ENCODE data around the gene OXCT2. TPM values are rescaled to one million over a fixed set of nuclear protein-coding genes. Genes with fewer than 3 reads are reported as not detected.
A peak's percentile ranks its signal among the peaks of the same experiment; 100 is the strongest.

The OXCT2 gene
- total and polyA plus RNA-seq, 8 donors, result 0.53 to 4.8 (median 1.5) TPM; not detected in 3

DNA sequence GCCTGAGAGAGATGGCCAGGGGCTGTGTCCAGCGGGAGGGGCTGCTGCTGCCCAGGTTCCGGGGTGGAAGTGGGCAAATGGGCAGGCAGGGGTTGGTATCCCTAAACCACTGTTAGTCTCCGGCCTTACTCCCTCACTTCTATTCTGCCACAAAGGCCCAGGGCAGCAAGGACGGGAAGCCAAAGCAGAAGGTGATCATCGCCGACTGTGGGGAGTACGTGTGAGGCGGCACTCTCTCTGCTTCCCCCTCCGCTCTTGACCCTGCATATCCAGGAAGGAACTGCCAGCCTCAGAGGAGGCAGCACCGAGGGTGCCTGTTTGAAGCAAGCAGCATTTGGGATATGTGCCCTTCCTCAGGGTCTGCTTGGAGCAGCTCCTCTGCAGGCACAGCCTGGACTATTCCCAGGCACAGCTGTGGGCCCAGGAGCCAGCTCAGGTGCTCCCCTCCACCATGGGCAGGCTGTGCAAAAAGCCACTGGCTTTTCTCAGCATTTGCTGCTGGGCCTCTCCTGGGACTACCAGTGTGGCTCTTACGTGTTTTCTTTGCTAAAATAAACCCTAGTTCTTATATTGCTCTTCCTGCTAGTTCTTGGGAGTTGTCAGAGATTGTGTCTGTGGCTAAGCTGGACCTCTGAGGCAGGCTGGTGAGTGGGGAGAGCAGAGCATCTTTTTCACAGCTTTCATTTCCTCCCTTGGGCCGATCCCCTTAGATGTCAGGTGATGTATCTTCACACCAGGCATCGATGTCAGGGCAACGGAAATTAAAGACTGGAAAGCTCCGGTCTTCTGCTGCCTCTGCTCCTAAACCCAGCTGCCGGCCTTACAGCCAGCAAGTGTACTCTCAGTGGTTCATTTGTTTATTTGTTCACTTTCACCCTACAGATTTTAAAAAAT, 17.8 kb downstream of the OXCT2 start:
- peaks cover 78 to 100% (median 100%) of the 10 kb centered on the region in 4 donors for H3K36me3 ChIP-seq
- no peak overlapping the region for H3K4me3 ChIP-seq
- 85 to 95% (median 94%) methylated on average over 16 of the region's 16 CpGs for WGBS, 5 donors
- no peaks in the 10 kb centered on the region for H3K9me3 ChIP-seq
- intact Hi-C loops (cut with DNase I; ENCODE audit: low total_unique reads), result no loop called here
- no peaks in the 10 kb centered on the region for H3K27me3 ChIP-seq
- TF ChIP-seq, protein P1, sequence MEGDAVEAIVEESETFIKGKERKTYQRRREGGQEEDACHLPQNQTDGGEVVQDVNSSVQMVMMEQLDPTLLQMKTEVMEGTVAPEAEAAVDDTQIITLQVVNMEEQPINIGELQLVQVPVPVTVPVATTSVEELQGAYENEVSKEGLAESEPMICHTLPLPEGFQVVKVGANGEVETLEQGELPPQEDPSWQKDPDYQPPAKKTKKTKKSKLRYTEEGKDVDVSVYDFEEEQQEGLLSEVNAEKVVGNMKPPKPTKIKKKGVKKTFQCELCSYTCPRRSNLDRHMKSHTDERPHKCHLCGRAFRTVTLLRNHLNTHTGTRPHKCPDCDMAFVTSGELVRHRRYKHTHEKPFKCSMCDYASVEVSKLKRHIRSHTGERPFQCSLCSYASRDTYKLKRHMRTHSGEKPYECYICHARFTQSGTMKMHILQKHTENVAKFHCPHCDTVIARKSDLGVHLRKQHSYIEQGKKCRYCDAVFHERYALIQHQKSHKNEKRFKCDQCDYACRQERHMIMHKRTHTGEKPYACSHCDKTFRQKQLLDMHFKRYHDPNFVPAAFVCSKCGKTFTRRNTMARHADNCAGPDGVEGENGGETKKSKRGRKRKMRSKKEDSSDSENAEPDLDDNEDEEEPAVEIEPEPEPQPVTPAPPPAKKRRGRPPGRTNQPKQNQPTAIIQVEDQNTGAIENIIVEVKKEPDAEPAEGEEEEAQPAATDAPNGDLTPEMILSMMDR (IDR thresholded peaks at IDR 0.05), result no peak
- peaks cover 0 to 23% (median 9%) of the 10 kb centered on the region in 4 donors for H3K4me1 ChIP-seq
- H3K27ac ChIP-seq, result peak overlapping the region in 2 of 5 donors; percentile 39 to 55
- DNase-seq, result no peak

DNA sequence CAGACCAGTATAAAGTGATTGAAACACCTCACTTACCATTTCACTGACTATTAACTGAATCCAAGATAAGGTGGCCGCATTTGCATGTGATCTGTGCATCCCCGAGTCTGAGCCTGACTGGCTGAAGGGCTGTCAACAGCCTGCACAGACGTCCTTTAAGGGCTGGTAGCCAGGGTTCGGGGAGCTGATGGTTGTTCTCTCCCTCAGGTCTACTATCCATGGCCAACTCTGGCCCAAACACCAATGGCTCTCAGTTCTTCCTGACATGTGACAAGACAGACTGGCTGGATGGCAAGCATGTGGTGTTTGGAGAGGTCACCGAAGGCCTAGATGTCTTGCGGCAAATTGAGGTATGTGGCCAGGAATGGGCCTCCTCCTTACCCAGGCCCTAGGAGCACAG, 18.4 kb downstream of the OXCT2 start:
- peaks cover 83 to 100% (median 100%) of the 10 kb centered on the region in 4 donors for H3K36me3 ChIP-seq

DNA sequence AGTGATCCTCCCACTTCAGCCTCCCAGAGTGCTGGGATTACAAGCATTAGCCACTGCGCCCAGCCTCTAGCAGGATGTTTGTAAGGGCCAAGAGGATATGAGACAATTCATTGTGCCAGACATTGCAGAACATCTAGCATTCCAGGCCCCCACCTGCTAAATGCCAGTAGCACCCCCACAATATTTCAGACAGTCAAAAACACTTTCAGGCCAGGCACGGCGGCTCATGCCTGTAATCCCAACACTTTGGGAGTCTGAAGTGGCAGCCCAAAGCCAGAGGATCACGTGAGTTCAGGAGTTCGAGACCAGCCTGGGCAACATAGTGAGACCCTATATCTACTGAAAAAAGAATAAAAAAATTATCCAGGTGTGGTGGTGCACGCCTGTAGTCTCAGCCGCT, 19.6 kb downstream of the OXCT2 start:
- 95 to 99% (median 96%) methylated on average over 6 to 7 of the region's 7 CpGs for WGBS, 5 donors
- H3K4me1 ChIP-seq, result peaks cover 0 to 23% (median 9%) of the 10 kb centered on the region in 4 donors
- no peak overlapping the region for H3K4me3 ChIP-seq
- no peak for TF ChIP-seq POLR2A (IDR thresholded peaks at IDR 0.05)
- TF ChIP-seq, protein P1 (IDR thresholded peaks at IDR 0.05), result no peak
- TF ChIP-seq POLR2AphosphoS5 (IDR thresholded peaks at IDR 0.05), result no peak
- H3K27ac ChIP-seq, result no peak overlapping the region
- intact Hi-C loops (cut with DNase I; ENCODE audit: low total_unique reads), result no loop called here
- no peaks in the 10 kb centered on the region for H3K27me3 ChIP-seq
- no peaks in the 10 kb centered on the region for H3K9me3 ChIP-seq
- H3K36me3 ChIP-seq, result peaks cover 80 to 100% (median 100%) of the 10 kb centered on the region in 4 donors
- no peak for DNase-seq

More for the DNA sequence above, 18.4 kb downstream of the OXCT2 start:
- Histone ChIP-seq H3K27me3 (no peaks in the 10 kb centered on the region), H3K27ac (peak overlapping the region in 1 of 5 donors; percentile 55), H3K4me3 (no peak overlapping the region), H3K4me1 (peaks cover 0 to 23% (median 9%) of the 10 kb centered on the region in 4 donors), H3K9me3 (no peaks in the 10 kb centered on the region)
- TF ChIP-seq POLR2AphosphoS5 (IDR thresholded peaks at IDR 0.05), result no peak
- TF ChIP-seq POLR2A (IDR thresholded peaks at IDR 0.05), result no peak
- TF ChIP-seq, protein P1 (IDR thresholded peaks at IDR 0.05), result no peak
- no peak for TF ChIP-seq EP300 (IDR thresholded peaks at IDR 0.05)
- intact Hi-C loops (cut with DNase I; ENCODE audit: low total_unique reads), result no loop called here
- 88 to 94% (median 90%) methylated on average over 6 of the region's 6 CpGs for WGBS, 5 donors
- DNase-seq, result no peak

DNA sequence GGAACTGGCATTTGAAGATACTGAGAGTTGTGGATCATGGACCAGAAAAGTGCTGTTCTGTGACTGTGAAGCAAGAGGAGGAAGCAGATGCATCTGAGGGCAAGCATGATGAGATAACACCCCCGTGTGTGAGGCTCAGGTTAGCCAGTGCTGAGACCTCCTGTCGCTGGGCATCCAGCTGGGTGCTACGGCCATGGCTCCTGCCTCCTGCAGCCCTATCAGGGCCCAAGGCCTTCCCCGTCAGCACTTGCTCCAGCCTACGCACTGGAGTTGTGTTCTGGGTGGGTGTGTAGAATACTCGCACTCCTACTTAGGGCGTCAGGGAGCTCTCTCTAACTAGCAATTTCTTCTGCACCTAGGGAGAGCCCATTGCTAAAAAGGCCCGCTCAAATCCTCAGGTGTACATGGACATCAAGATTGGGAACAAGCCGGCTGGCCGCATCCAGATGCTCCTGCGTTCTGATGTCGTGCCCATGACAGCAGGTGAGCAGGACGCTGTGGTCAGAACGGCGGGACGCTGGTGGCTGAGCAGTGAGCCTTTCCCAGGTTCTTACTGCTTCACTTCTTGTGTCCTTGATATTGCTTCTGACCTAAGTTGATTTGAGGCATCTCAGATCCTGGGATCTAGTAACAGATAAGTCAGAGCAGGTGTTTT, 26.0 kb downstream of the OXCT2 start:
- no peaks in the 10 kb centered on the region for H3K27me3 ChIP-seq
- peaks cover 0 to 14% (median 8%) of the 10 kb centered on the region in 4 donors for H3K4me1 ChIP-seq
- H3K4me3 ChIP-seq, result no peak overlapping the region
- TF ChIP-seq EP300 (IDR thresholded peaks at IDR 0.05) (no peak), POLR2AphosphoS5 (IDR thresholded peaks at IDR 0.05) (no peak), POLR2A (IDR thresholded peaks at IDR 0.05) (no peak)
- TF ChIP-seq, protein P1 (IDR thresholded peaks at IDR 0.05), result no peak
- peaks cover 80 to 100% (median 100%) of the 10 kb centered on the region in 4 donors for H3K36me3 ChIP-seq
- no peak for DNase-seq
- H3K9me3 ChIP-seq, result no peaks in the 10 kb centered on the region
- WGBS, 5 donors, result 93 to 97% (median 95%) methylated on average over 12 to 16 of the region's 16 CpGs
- intact Hi-C loops (cut with DNase I; ENCODE audit: low total_unique reads), result no loop called here
- H3K27ac ChIP-seq, result no peak overlapping the region
